ENCODE measurements around the gene FIZ1.

The FIZ1 gene

DNA sequence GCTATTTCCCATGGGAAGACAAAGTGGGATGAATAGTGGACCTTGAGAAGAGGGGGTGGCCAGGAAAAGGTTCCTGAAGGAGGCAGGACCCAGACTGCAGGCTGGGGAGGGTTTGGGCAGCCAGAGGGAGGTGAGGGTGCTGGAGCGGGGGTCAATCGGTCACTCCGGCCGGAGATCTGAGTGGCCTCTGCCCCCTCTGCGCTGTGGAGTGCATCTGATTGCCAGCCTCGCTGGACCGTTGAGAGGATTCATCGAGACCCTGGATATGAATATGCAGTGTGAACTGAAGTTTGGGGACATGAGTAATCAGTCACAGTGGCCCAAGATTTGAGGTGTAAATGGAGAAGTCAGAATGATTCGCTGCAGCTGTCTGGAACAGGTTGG lies 36.0 kb upstream of the FIZ1 start:
- no peak for DNase-seq

DNA sequence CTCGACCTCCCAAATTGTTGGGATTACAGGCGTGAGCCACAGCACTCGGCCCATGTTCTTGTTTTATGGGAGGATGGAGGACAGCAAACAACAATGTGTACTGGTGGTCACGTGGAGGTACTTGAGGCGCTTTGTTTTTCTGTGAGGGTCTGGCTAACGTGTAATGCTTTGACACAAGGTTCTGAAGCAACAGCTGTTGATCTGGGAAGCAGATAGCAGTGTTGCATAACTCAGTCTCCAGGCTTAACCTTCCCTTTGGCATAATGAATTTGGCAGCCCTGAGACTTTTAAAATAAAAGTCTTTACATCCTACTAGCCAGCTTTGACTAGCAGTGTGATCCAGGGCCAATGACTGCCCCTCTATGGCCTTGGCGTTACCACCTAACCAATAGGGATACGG lies 34.5 kb upstream of the FIZ1 start:
- no peak for DNase-seq

DNA sequence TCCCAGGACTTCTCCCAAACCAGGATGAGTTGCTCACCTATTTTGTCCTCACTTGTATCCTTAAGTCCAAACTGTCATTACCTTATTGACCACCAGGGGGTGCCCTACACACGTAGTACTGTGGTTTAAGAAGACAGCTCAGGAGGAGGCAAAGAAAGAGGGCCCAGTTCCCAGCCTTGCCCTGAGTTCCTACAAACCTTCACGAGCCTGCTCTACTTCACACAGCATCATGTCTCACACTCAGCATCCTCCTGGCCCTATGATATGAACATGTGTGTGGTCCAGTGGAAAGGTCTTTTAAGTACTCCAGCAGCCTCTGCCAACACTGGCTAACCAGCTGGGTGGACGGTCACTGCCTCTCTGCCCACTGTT lies 33.1 kb upstream of the FIZ1 start:
- DNase-seq = peak; percentile 79

DNA sequence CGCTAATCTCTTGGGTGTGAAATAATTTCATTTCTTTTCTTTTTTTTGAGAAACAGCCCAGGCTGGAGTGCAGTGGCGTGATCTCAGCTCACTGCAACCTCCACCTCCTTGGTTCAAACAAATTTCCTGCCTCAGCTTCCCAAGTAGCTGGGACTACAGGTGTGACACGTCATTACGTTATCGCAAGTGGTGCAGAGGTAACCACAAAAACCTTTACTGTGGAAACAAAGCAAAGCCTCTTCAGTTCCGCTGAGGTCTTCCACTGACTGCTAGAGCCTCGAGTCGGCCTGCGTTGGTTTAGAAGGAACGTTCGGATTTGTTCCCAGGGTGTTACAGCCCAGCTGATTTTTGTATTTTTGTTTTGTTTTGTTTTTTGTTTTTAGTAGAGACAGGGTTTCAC lies 27.0 kb upstream of the FIZ1 start:
- no peak for DNase-seq

GRCh38 chr19:55625004-55625326 lies 25.6 kb upstream of the FIZ1 start:
- no peak for DNase-seq

- DNase-seq = peak; percentile 84
These were observed 25.0 kb upstream of the FIZ1 start, which contains the start of gene ZNF784 for GRCh38 chr19:55624109-55625003. Gene ZNF784 (minus strand): TSS chr19:55624566. CDS start chr19:55624561, 5 bp downstream.

- no peak for DNase-seq
These were observed 24.2 kb upstream of the FIZ1 start for GRCh38 chr19:55623561-55623960.

DNA sequence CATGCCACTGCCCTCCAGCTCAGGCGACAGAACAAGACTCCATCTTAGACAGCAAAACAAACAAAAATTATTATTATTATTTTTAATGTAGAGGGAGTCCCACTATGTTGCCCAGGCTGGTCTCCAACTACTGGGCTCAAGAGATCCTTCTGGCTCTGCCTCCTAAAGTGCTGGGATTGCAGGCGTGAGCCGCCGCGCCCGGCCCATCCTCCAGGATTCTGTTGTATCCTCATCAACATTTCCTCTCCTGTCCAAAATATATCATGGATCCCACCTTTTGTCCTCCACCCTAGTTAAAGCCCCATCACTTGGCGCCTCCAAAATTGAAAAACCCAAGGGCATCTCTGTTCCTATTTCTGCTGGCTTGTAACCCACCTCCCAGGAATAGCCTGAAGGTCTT lies 23.8 kb upstream of the FIZ1 start:
- no peak for DNase-seq

DNA sequence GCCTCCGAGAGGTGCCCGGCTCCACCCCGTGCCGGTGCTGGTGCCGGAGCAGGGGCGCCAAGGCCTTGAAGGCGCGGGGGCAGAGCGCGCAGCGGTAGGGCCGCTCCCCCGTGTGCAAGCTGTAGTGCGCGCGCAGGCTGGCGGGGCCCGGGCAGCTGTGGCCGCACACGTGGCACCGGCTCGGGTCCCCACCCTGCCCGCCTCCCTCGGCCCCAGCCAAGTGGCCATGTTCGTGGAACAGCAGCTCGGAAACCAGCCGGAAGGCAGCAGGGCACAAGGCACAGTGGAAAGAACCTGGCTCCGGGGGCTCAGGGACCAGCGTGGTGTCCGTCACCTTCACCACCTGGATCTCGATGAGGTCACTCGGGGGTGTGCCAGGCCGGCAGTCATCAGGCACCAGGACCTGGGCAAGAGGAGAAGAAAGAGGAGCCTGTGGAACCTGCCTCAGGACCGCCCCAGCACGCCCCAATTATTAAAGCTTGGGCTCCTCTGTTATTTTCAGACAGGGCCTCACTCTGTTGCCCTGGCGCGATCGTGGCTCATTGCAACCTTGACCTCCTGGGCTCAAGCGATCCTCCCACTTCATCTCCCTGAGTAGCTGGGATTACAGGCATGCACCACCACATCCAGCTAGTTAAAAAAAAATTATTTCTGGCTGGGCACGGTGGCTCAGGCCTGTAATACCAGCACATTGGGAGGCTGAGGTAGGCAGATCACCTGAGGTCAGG lies 23.1 kb upstream of the FIZ1 start:
- no peak for DNase-seq

DNA sequence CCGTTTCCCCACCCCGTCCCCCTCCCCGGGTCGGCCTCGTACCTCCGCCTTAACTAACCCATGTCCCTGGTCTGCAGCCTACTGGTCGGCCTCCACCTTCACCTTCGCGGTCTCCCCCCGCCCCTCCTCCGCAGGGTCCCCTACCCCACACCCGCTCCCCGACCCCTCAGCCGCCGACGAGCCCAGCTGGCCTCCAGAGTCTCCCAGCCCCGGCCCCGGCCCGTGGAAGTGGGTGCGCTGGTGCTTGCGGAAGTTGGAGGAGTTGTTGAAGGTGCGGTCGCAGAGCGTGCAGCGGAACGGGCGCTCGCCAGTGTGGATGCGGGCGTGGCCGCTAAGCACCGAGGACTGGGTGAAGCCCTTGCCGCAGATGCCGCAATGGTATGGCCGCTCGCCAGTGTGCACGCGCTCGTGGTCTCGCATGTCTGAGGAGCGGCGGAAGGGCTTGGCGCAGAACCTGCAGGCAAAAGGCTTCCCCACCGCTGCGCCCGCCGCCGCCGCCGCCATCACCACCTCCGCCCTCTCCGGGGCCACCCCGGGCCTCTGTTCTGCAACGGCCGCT lies 22.4 kb upstream of the FIZ1 start:
- DNase-seq = no peak

DNA sequence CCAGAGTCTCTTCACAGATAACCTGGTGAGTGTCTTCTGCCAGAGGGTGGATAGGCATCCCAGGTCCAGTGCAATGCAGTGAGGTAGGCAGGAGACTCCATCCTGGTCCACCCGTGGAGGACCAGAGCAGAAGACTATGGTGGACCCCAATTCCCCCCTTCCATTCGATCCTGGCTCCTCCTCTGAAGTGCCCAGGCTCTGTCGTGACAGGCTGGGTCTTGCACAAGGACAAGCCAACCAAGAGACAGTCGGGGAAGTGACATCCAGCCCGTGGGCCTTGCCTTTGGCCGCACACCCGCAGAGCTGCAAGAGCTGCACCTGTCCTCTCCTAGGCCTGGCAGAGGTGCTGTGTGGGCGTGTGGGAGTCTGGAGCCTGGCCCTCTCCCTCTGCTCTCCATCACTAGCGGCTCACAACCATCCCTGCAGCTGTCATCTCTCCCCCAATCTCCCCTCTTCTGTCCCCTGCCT lies 21.9 kb upstream of the FIZ1 start:
- DNase-seq = no peak

- DNase-seq = no peak
These were observed 21.3 kb upstream of the FIZ1 start for GRCh38 chr19:55620410-55621204.

- DNase-seq = no peak
These were observed 20.0 kb upstream of the FIZ1 start for GRCh38 chr19:55619286-55619685.

DNA sequence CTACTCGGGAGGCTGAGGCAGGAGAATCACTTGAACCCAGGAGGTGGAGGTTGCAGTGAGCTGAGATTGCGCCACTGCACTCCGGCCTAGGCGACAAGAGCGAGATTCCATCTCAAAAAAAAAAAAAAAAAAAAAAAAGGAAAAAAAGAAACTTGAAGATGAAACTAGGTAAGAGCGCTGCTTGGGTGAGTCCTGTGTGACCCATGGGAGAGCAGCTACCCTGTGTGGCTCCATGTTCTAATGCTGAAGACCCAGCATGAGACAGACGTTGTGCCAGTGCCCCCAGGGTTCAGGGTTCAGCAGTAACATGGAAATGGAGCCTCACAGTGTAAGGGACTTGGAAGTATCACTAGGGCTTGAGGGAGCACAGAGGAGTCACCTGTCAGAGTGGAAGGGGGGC lies 19.1 kb upstream of the FIZ1 start:
- no peak for DNase-seq

- no peak for DNase-seq
These were observed 18.1 kb upstream of the FIZ1 start for GRCh38 chr19:55617426-55617825.

- DNase-seq = no peak
These were observed 17.1 kb upstream of the FIZ1 start for GRCh38 chr19:55616395-55616875.

GRCh38 chr19:55615543-55616394 lies 16.5 kb upstream of the FIZ1 start:
- no peak for DNase-seq

GRCh38 chr19:55614711-55615542 lies 15.6 kb upstream of the FIZ1 start:
- no peak for DNase-seq

GRCh38 chr19:55613930-55614710 lies 14.8 kb upstream of the FIZ1 start:
- no peak for DNase-seq

- DNase-seq = no peak
These were observed 14.1 kb upstream of the FIZ1 start for GRCh38 chr19:55613396-55613795.
